GM23248 (cell line): ENCODE results near the gene SFRP4. TPM values are rescaled to one million over a fixed set of nuclear protein-coding genes. Genes with fewer than 3 reads are reported as not detected.

Source experiments
- DNase-seq: peaks from one replicate; pipeline ENCODE4 v3.0.0-alpha.2; 2015
- H2AFZ ChIP-seq: fragments of 200-600 bp; sonication (generic); 2 replicates; pipeline ENCODE4 v1.6.1; 2016; ENCODE audit warnings: antibody characterized with exemption
- H3F3A ChIP-seq: fragments of 200-600 bp; sonication (generic); 2 replicates; pipeline ENCODE4 v1.6.1; 2016; ENCODE audit warnings: mild to moderate bottlenecking, antibody characterized with exemption, mixed run types; ENCODE audit not compliant: insufficient read depth
- H3K27ac ChIP-seq: fragments of 200-600 bp; sonication (generic); 2 replicates; pipeline ENCODE4 v1.5.1; 2016; ENCODE audit warnings: mild to moderate bottlenecking
- H3K27me3 ChIP-seq: fragments of 200-600 bp; sonication (generic); replicated peaks from 2 replicates; pipeline ENCODE4 v1.6.1; 2016; ENCODE audit warnings: mild to moderate bottlenecking; ENCODE audit not compliant: insufficient read depth
- H3K36me3 ChIP-seq: fragments of 200-600 bp; sonication (generic); 2 replicates; pipeline ENCODE4 v1.6.1; 2016; ENCODE audit warnings: low read depth, mild to moderate bottlenecking
- H3K4me1 ChIP-seq: fragments of 200-600 bp; sonication (generic); 2 replicates; pipeline ENCODE4 v1.6.1; 2016; ENCODE audit warnings: mild to moderate bottlenecking; ENCODE audit not compliant: insufficient read depth
- H3K4me2 ChIP-seq: fragments of 200-600 bp; sonication (generic); one replicate; pipeline ENCODE4 v1.6.1; 2016; ENCODE audit warnings: mild to moderate bottlenecking; ENCODE audit not compliant: unreplicated experiment
- H3K4me3 ChIP-seq: fragments of 200-600 bp; sonication (generic); 2 replicates; pipeline ENCODE4 v1.5.1; 2016; ENCODE audit warnings: mild to moderate bottlenecking
- H3K79me2 ChIP-seq: fragments of 200-600 bp; sonication (generic); 2 replicates; pipeline ENCODE4 v1.6.1; 2016; ENCODE audit warnings: mild to moderate bottlenecking; ENCODE audit not compliant: insufficient read depth
- H3K9ac ChIP-seq: fragments of 200-600 bp; sonication (generic); 2 replicates; pipeline ENCODE4 v1.6.1; 2016; ENCODE audit warnings: mild to moderate bottlenecking
- H3K9me2 ChIP-seq: fragments of 200-600 bp; sonication (generic); 2 replicates; pipeline ENCODE4 v1.6.1; 2016; ENCODE audit warnings: mixed run types, mild to moderate bottlenecking, moderate library complexity; ENCODE audit not compliant: insufficient read depth
- H3K9me3 ChIP-seq: fragments of 200-600 bp; sonication (generic); one replicate; pipeline ENCODE4 v1.6.1; 2017; ENCODE audit warnings: low read depth
- H4K20me1 ChIP-seq: fragments of 200-600 bp; sonication (generic); 2 replicates; pipeline ENCODE4 v1.6.0; 2016; ENCODE audit not compliant: insufficient read depth
- EZH2 ChIP-seq: fragments of 200-600 bp; sonication (generic); IDR thresholded peaks from 2 replicates; pipeline ENCODE4 v1.6.1; 2018; ENCODE audit warnings: antibody characterized with exemption, mild to moderate bottlenecking; ENCODE audit not compliant: insufficient read depth, poor library complexity, severe bottlenecking
- EZH2phosphoT487 ChIP-seq: fragments of 200-600 bp; sonication (generic); IDR thresholded peaks from 2 replicates; pipeline ENCODE4 v1.6.1; 2018; ENCODE audit warnings: antibody characterized with exemption, moderate library complexity, mild to moderate bottlenecking, low read depth; ENCODE audit not compliant: insufficient read depth
- WGBS, 2 experiments: methylation state at CpG; one replicate each; pipeline ENCODE4 v1.1.6; 2015 to 2017; ENCODE audit warnings: low lambda C conversion rate in 2 of 2, low coverage in 1 of 2; ENCODE audit errors: missing lambda C conversion rate in 2 of 2; 5-methylcytosine and 5-hydroxymethylcytosine counted together
- in situ Hi-C: fragments of 300-500 bp; cut with MboI; formaldehyde crosslinking; loops from 2 replicates; pipeline ENCODE4 v1.15.0; 2020
- polyA plus RNA-seq: library from polyadenylated mRNA; unstranded; fragments of >200 nt; fragmentation: Nextera tagmentation; extraction: Ambion mirVana; gene quantifications from 2 replicates; pipeline ENCODE4 v1.2.1, GENCODE V29; 2016
- total RNA-seq: library from RNA; depleted of rRNA; stranded (reverse); fragments of >200 nt; shearing (Covaris generic); gene quantifications from 2 replicates; pipeline ENCODE4 v1.2.3, GENCODE V29; 2014; rRNA removed

The SFRP4 gene
- total RNA-seq (0.13 and 0.32 TPM in 2 replicates), polyA plus RNA-seq (0.21 and 0.72 TPM in 2 replicates)

- in situ Hi-C loops = loop anchor here (25.0 kb wide), 1 partner anchor 420 kb away; no protein-coding TSS in a partner anchor
- TF ChIP-seq EZH2 = no peak
- no peak for TF ChIP-seq EZH2phosphoT487
- no peaks in the 10 kb centered on the region for H3K9me2 ChIP-seq
- no peaks in the 10 kb centered on the region for H3K4me1 ChIP-seq
- no peaks in the 10 kb centered on the region for H3F3A ChIP-seq
- peak; percentile 62 for DNase-seq
- H3K9ac ChIP-seq = no peak within 1 kb of the TSS
- 3% methylated on average over 39 to 46 of the region's 46 CpGs for WGBS, 2 experiments
- H3K36me3 ChIP-seq = no peaks in the 10 kb centered on the region
- no peaks in the 10 kb centered on the region for H3K9me3 ChIP-seq
- peak within 1 kb of the TSS; percentile 47 for H3K4me2 ChIP-seq
- peak within 1 kb of the TSS; percentile 10; the same call in 1 of the 2 replicates for H3K4me3 ChIP-seq
- H2AFZ ChIP-seq = 0 out of 2 replicates have a peak within 1 kb of the TSS, but pooled peaks have one; percentile 0
- no peaks in the 10 kb centered on the region for H4K20me1 ChIP-seq
- peaks cover 40% of the 10 kb centered on the region for H3K27me3 ChIP-seq
- no peak within 1 kb of the TSS for H3K27ac ChIP-seq
- no peaks in the 10 kb centered on the region for H3K79me2 ChIP-seq
Measured at GRCh38 chr7:37916673-37917660, at the start of gene SFRP4. Gene SFRP4, minus strand, starts transcription at chr7:37916817. Its CDS starts 280 bp downstream, at chr7:37916537.

- in situ Hi-C loops = no loop called here
- DNase-seq = no peak
Measured at GRCh38 chr7:37964196-37964595, 47.6 kb upstream of the SFRP4 start.

GRCh38 chr7:37961251-37961650, 44.6 kb upstream of the SFRP4 start:
- no peak for DNase-seq
- no peaks in the 10 kb centered on the region for H3K36me3 ChIP-seq
- H3K9me2 ChIP-seq = no peaks in the 10 kb centered on the region
- no peak overlapping the region for H3K9ac ChIP-seq
- 45 to 51% methylated on average over 5 of the region's 5 CpGs for WGBS, 2 experiments
- no peaks in the 10 kb centered on the region for H3K9me3 ChIP-seq
- H3K27ac ChIP-seq = no peak overlapping the region
- H3K79me2 ChIP-seq = no peaks in the 10 kb centered on the region
- TF ChIP-seq EZH2 = no peak
- no peak for TF ChIP-seq EZH2phosphoT487
- in situ Hi-C loops = no loop called here
- H4K20me1 ChIP-seq = no peaks in the 10 kb centered on the region
- no peaks in the 10 kb centered on the region for H3K4me1 ChIP-seq
- H3K4me3 ChIP-seq = no peak overlapping the region
- no peaks in the 10 kb centered on the region for H3K27me3 ChIP-seq
- H3F3A ChIP-seq = no peaks in the 10 kb centered on the region
- no peak overlapping the region for H3K4me2 ChIP-seq
- H2AFZ ChIP-seq = no peak overlapping the region

More at GRCh38 chr7:37964196-37964595, 47.6 kb upstream of the SFRP4 start:
- Histone ChIP-seq H2AFZ (no peak overlapping the region), H3K4me1 (no peaks in the 10 kb centered on the region), H3K9me3 (no peaks in the 10 kb centered on the region), H3K4me2 (no peak overlapping the region), H3K4me3 (no peak overlapping the region), H3K36me3 (no peaks in the 10 kb centered on the region), H3F3A (no peaks in the 10 kb centered on the region), H3K27ac (no peak overlapping the region), H3K9me2 (no peaks in the 10 kb centered on the region), H3K27me3 (no peaks in the 10 kb centered on the region), H3K79me2 (no peaks in the 10 kb centered on the region), H4K20me1 (no peaks in the 10 kb centered on the region), H3K9ac (no peak overlapping the region)
- WGBS, 2 experiments = 13 to 19% methylated on average over 5 of the region's 5 CpGs
- TF ChIP-seq EZH2 (no peak), EZH2phosphoT487 (no peak)

GRCh38 chr7:37960483-37960882, 43.9 kb upstream of the SFRP4 start:
- Histone ChIP-seq H3K27me3 (no peaks in the 10 kb centered on the region), H3K79me2 (no peaks in the 10 kb centered on the region), H3K9ac (no peak overlapping the region), H3K36me3 (no peaks in the 10 kb centered on the region), H3K4me3 (no peak overlapping the region), H2AFZ (no peak overlapping the region), H3K4me1 (no peaks in the 10 kb centered on the region), H4K20me1 (no peaks in the 10 kb centered on the region), H3F3A (no peaks in the 10 kb centered on the region), H3K9me3 (no peaks in the 10 kb centered on the region), H3K27ac (no peak overlapping the region), H3K9me2 (no peaks in the 10 kb centered on the region), H3K4me2 (no peak overlapping the region)
- in situ Hi-C loops = no loop called here
- WGBS, 2 experiments = 4 to 7% methylated on average over 2 of the region's 2 CpGs
- no peak for DNase-seq
- no peak for TF ChIP-seq EZH2phosphoT487
- TF ChIP-seq EZH2 = no peak
